Transverse colon (tissue), 4 donors: ENCODE data around the gene KRTAP9-9. TPM values are rescaled to one million over a fixed set of nuclear protein-coding genes. Genes with fewer than 3 reads are reported as not detected.
A peak's percentile ranks its signal among the peaks of the same experiment; 100 is the strongest.
"Not testable (repeated sequence)": the region's sequence is repeated elsewhere in the genome, so short reads cannot be mapped to it uniquely, and the experiment has no call there.

Source experiments
- DNase-seq: peaks from one replicate; pipeline ENCODE4 v3.0.0-alpha.2; 2019
- H3K27ac ChIP-seq, 4 donors: fragments of 200-600 bp; sonication (generic); 2 replicates each; pipeline ENCODE4 v1.5.1; 2016 to 2018; ENCODE audit warnings: inconsistent platforms in 4 of 4
- H3K27me3 ChIP-seq: fragments of 200-600 bp; sonication (generic); 2 replicates; pipeline ENCODE4 v1.5.1; 2017; ENCODE audit warnings: inconsistent platforms
- H3K36me3 ChIP-seq, 4 donors: fragments of 200-600 bp; sonication (generic); 2 replicates each; pipeline ENCODE4 v1.5.1; 2017 to 2019; ENCODE audit warnings: inconsistent platforms in 4 of 4
- H3K4me1 ChIP-seq, 4 donors: fragments of 200-600 bp; sonication (generic); 2 replicates each; pipeline ENCODE4 v1.5.1; 2017 to 2020; ENCODE audit warnings: inconsistent platforms in 4 of 4
- H3K4me3 ChIP-seq, 4 donors: fragments of 200-600 bp; sonication (generic); 1 replicate in 1 of 4; 2 replicates in 3 of 4; pipeline versions ENCODE4 v1.5.1 to v1.6.1; 2017 to 2019; ENCODE audit warnings: inconsistent platforms in 4 of 4
- H3K9me3 ChIP-seq, 2 donors: fragments of 200-600 bp; sonication (generic); 2 replicates each; pipeline ENCODE4 v1.5.1; 2017 to 2019; ENCODE audit warnings: inconsistent platforms in 2 of 2
- EP300 ChIP-seq: sonication (generic); formaldehyde crosslinking; IDR thresholded peaks from one replicate; pipeline ENCODE4 v1.6.1; 2017; ENCODE audit warnings: antibody characterized with exemption, low read depth
- POLR2A ChIP-seq: fragments of 450-650 bp; IDR thresholded peaks from one replicate; pipeline ENCODE4 v1.6.1; 2016; ENCODE audit warnings: antibody characterized with exemption, mild to moderate bottlenecking, moderate library complexity
- POLR2AphosphoS5 ChIP-seq, 3 donors: sonication (generic); formaldehyde crosslinking; IDR thresholded peaks; one replicate each; pipeline ENCODE4 v1.6.1; 2016; ENCODE audit warnings: antibody characterized with exemption in 3 of 3
- WGBS, 2 donors: methylation state at CpG; one replicate each; pipeline ENCODE4 v1.1.5; 2018; ENCODE audit warnings: low coverage in 1 of 2; 5-methylcytosine and 5-hydroxymethylcytosine counted together
- in situ Hi-C, 4 donors: fragments of 200-750 bp; cut with MboI; loops; one replicate each; pipeline versions ENCODE4 v1.15.0 to v1.15.1; 2017; ENCODE audit warnings: low sequenced_read_pairs in 3 of 4, low pct_ligation_motif_present in 1 of 4, low pct_unique_long_range_greater_than_20kb in 1 of 4
- intact Hi-C: fragments of 100-400 bp; cut with DNase I; formaldehyde crosslinking; loops from one replicate; pipeline ENCODE4 v1.15.1; 2023; ENCODE audit warnings: low total_unique reads
- total RNA-seq, 4 donors: library from RNA; depleted of rRNA; stranded (reverse); fragments of >200 nt; gene quantifications; one replicate each; pipeline ENCODE4 v1.1.0, GENCODE V29; 2016
- TF ChIP-seq, protein P1 (sequence below), 5 experiments: fragments of 200-600 bp in 3 of 5; fragments of 450-650 bp in 2 of 5; sonication (generic) in 3 of 5; IDR thresholded peaks; 1 replicate in 2 of 5; 2 replicates in 3 of 5; pipeline ENCODE4 v1.5.1; 2016 to 2017; ENCODE audit warnings: antibody characterized with exemption in 5 of 5, inconsistent platforms in 3 of 5, mild to moderate bottlenecking in 2 of 5, moderate library complexity in 1 of 5

KRTAP9-9 gene
- total RNA-seq: not detected

DNA sequence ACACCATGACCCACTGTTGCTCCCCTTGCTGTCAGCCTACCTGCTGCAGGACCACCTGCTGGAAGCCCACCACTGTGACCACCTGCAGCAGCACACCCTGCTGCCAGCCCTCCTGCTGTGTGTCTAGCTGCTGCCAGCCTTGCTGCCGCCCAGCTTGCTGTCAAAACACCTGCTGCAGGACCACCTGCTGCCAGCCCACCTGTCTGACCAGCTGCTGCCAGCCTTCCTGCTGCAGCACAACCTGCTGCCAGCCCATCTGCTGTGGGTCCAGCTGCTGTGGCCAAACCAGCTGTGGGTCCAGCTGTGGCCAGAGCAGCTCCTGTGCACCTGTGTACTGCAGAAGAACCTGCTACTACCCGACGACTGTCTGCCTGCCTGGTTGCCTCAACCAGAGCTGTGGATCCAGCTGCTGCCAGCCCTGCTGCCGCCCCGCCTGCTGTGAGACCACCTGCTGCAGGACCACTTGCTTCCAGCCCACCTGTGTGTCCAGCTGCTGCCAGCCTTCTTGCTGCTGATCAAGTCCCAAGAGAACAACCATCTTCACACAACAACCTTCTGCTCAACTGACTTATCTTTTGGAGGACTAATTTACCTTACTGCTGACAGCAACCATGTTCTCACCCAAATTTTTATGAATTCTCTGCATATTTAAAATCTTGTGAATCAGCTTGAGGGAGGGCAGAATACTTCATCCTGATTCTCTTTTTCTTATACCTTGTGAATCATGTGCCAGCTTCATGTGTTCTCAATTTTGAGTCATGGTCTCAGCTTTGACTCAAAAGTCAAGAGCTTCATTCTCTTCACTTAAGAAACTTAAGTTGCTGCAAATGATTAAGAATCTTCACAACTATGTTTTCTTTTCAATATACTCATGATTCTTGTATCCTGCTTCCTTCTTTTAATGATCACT, at the start of gene KRTAP9-9:
KRTAP9-9 (plus strand) TSS at position 4 of the 910 bp plus-strand sequence.
- H3K9me3 ChIP-seq, intact Hi-C loops, H3K36me3 ChIP-seq, H3K27ac ChIP-seq, H3K4me3 ChIP-seq, H3K4me1 ChIP-seq, DNase-seq: not testable (repeated sequence)
- in situ Hi-C loops: loop anchor here in 1 of 4 donors (25.0 kb wide), 1 partner anchor 107 kb away; the partner anchor contains the start of genes KRT33A and KRT33B
- 79% methylated on average over 4 of the region's 5 CpGs; no CpG with 5 or more reads in 1 of the 2 donors for whole genome bisulfite sequencing, 2 donors
- H3K27me3 ChIP-seq: peaks cover 28% of the 10 kb centered on the region

DNA sequence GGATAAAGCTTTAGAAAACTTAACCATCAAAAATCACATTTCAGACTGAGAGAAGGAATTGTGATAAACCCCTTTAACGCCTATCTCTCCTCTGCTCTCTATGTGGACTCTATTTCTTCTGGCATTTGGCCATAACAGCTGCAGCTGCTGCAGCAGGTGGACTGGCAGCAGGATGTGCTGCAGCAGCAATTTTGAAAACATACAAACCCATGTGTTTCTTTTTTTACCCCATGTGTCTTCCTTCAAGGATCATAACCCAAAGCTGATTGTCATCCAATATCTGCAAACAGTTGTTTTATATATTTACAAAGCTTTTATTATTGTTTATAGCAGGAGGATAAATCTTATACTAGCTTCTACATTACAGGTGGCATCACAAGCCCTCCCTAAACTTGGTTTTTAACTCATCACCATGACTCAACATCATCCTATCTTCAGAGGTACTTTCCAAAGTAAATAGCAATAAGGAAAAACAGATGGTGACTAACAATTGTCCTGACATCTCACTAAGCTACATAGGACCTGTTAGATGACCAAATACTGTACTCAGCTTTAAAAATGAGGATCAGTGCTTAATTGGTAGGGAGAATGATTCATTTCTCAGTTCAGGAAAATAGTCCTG, 43.2 kb upstream of the KRTAP9-9 start:
- H3K4me3 ChIP-seq: no peak overlapping the region
- peaks cover 12% of the 10 kb centered on the region for H3K27me3 ChIP-seq
- in situ Hi-C loops (no loop called here), intact Hi-C loops (no loop called here)
- 0 to 20% methylated on average over 1 of the region's 1 CpG for WGBS, 2 donors
- TF ChIP-seq POLR2A: no peak
- TF ChIP-seq, protein P1, sequence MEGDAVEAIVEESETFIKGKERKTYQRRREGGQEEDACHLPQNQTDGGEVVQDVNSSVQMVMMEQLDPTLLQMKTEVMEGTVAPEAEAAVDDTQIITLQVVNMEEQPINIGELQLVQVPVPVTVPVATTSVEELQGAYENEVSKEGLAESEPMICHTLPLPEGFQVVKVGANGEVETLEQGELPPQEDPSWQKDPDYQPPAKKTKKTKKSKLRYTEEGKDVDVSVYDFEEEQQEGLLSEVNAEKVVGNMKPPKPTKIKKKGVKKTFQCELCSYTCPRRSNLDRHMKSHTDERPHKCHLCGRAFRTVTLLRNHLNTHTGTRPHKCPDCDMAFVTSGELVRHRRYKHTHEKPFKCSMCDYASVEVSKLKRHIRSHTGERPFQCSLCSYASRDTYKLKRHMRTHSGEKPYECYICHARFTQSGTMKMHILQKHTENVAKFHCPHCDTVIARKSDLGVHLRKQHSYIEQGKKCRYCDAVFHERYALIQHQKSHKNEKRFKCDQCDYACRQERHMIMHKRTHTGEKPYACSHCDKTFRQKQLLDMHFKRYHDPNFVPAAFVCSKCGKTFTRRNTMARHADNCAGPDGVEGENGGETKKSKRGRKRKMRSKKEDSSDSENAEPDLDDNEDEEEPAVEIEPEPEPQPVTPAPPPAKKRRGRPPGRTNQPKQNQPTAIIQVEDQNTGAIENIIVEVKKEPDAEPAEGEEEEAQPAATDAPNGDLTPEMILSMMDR (IDR thresholded peaks at IDR 0.05): no peak
- TF ChIP-seq EP300: no peak
- TF ChIP-seq POLR2AphosphoS5 (IDR thresholded peaks at IDR 0.05): peak; percentile 23 to 78 (median 49)
- peak; percentile 22 for DNase-seq
- H3K9me3 ChIP-seq: no peaks in the 10 kb centered on the region
- H3K4me1 ChIP-seq: no peaks in the 10 kb centered on the region
- H3K27ac ChIP-seq: no peak overlapping the region
- H3K36me3 ChIP-seq: no peaks in the 10 kb centered on the region

DNA sequence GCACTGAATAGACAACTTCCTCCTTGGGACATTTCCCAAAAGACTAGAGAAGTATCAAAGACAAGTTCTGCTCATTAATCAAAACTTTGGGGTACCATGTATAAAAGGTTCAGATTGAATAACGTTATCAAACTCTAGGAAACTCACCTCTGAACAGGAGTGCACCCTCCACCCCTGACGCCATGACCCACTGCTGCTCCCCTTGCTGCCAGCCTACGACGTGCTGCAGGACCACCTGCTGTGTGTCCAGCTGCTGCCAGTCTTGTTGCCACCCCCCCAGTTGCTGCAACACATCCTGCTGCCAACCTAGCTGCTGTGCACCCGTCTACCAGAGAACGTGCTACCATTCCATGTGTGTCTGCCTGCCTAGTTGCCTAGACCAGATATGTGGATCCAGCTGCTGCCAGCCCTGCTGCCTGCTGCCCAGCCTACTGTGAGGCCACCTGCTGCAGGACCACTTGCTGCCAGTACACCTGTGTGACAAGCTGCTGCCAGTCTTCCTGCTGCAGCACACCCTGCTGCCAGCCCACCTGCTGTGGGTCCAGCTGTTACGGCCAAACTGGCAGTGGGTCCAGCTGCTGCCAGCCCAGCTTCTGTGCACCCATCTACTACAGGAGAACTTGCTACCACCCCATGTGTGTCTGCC, 42.5 kb upstream of the KRTAP9-9 start:
- DNase-seq: no peak
- peaks cover 12% of the 10 kb centered on the region for H3K27me3 ChIP-seq
- H3K27ac ChIP-seq: peak overlapping the region in 1 of 4 donors; percentile 2
- no peak overlapping the region for H3K4me3 ChIP-seq
- no peaks in the 10 kb centered on the region for H3K36me3 ChIP-seq
- no peaks in the 10 kb centered on the region for H3K9me3 ChIP-seq
- 71 to 76% methylated on average over 4 to 7 of the region's 7 CpGs for WGBS, 2 donors
- H3K4me1 ChIP-seq: no peaks in the 10 kb centered on the region
- intact Hi-C loops: no loop called here
- TF ChIP-seq, protein P1 (IDR thresholded peaks at IDR 0.05): no peak
- TF ChIP-seq EP300: no peak
- peak in 2 of 3 donors; percentile 67 to 74 for TF ChIP-seq POLR2AphosphoS5 (IDR thresholded peaks at IDR 0.05)
- in situ Hi-C loops: no loop called here

DNA sequence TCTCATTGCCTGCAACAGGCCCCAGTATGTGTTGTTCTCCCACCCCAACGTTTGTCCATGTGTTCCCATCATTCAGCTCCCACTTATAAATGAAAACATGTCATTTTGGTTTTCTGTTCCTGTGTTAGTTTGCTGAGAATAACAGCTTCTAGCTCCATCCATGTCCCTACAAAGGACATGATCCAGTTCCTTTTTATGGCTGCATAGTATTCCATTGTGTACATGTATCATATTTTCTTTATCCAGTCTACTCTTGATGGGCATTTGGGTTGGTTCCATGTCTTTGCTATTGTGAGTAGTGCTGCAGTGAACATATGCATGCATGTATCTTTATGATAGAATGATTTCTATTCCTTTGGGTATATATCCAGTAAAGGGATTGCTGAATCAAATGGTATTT, 39.5 kb upstream of the KRTAP9-9 start:
- intact Hi-C loops (no loop called here), in situ Hi-C loops (no loop called here)
- Histone ChIP-seq H3K4me3 (no peak overlapping the region), H3K9me3 (no peaks in the 10 kb centered on the region), H3K27me3 (peaks cover 8% of the 10 kb centered on the region), H3K4me1 (no peaks in the 10 kb centered on the region), H3K36me3 (no peaks in the 10 kb centered on the region), H3K27ac (no peak overlapping the region)
- DNase-seq: no peak
- TF ChIP-seq, protein P1 (IDR thresholded peaks at IDR 0.05): no peak
- TF ChIP-seq EP300 (no peak), POLR2A (no peak), POLR2AphosphoS5 (IDR thresholded peaks at IDR 0.05) (no peak)
- 64 to 100% methylated on average over 1 of the region's 1 CpG for WGBS, 2 donors
